ENCODE results near the gene TENT4A.
"Not testable (repeated sequence)": the region's sequence is repeated elsewhere in the genome, so short reads cannot be mapped to it uniquely, and the experiment has no call there.

The TENT4A gene

DNA sequence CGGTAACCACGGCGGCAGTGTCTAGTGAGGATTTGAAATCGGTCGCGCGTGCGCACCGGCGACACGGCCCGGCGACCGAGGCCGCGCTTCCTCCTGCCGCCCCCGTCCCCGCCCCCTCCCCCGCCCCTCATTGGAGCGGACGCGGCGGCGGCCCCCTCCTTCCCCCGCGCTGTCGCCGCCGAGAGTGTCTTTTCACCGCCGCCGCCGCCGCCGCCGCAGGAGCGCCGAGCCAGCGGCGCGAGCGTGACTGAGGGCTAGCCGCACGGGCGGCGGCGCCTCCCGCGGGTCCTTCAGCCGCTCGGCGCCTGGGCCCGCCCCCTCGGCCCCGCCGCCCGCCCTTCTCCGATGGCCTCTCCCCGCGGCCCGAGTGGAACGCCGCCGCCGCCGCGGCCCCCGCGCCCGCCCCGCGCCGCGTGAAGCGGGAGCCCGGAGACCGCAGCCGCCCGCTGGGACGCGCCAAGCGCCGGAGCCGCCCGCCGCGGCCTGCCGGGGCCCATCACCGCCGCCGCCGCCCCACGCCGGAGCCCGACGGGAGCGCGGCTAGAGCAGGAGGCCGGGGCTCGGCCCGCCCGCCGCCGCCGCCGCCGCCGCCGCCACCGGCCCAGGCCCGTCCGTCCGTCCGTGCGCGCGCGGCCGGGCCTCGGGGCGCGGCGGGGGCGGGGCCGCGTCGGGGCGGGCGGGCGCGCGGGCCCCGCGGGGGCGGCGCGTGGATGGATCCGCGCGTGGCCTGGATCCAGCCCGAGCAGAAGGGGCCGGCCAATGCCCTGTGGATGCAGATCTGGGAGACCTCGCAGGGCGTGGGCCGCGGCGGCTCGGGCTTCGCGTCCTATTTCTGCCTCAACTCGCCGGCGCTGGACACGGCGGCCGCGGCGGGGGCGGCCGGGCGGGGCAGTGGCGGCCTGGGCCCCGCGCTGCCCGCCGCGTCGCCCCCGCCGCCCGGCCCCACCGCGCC, at the start of gene TENT4A:
TENT4A (plus strand) TSS at position 159 of the 952 bp plus-strand sequence; CDS start at position 711, 552 bp downstream.
- ChIA-PET CTCF (no interaction called here), POLR2A (interaction anchor here (1.2 to 2.4 kb wide), 3 partner anchors 19 to 80 kb away, joined by 3 to 14 read pairs (median 5); partner anchors contain the start of genes NSUN2 and SRD5A1)
- TF ChIP-seq, protein P1, sequence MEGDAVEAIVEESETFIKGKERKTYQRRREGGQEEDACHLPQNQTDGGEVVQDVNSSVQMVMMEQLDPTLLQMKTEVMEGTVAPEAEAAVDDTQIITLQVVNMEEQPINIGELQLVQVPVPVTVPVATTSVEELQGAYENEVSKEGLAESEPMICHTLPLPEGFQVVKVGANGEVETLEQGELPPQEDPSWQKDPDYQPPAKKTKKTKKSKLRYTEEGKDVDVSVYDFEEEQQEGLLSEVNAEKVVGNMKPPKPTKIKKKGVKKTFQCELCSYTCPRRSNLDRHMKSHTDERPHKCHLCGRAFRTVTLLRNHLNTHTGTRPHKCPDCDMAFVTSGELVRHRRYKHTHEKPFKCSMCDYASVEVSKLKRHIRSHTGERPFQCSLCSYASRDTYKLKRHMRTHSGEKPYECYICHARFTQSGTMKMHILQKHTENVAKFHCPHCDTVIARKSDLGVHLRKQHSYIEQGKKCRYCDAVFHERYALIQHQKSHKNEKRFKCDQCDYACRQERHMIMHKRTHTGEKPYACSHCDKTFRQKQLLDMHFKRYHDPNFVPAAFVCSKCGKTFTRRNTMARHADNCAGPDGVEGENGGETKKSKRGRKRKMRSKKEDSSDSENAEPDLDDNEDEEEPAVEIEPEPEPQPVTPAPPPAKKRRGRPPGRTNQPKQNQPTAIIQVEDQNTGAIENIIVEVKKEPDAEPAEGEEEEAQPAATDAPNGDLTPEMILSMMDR (IDR thresholded peaks at IDR 0.05; ENCODE audit: insufficient read depth, low read length, missing control alignments): no peak
- peak within 1 kb of the TSS; percentile 76 for H3K4me3 ChIP-seq (ENCODE audit: low read depth, low read length)
- no peak for DNase-seq (ENCODE audit: low read depth, low spot score)

DNA sequence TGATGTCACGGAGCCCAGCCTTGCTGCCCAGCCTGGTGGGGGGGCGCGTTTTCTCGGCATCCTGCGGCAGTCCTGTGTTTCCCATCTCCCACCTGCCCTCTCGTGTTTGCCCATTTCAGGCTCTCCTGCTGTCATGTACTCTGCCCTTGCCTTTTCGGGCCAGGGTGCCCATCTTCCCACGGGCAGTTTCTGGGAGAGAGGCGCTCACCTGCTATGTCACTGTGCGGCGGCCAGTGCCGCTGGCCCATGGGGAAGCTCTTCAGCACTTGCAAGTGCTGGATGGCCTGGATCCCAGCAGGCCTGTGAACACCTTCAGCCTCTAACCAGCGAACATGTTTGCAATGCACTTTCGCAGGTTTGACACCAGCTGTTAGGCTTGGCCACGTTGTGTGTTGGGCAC, 46.5 kb upstream of the TENT4A start:
- TF ChIP-seq, protein P1 (IDR thresholded peaks at IDR 0.05; ENCODE audit: insufficient read depth, low read length, missing control alignments): no peak
- ChIA-PET CTCF (no interaction called here), POLR2A (no interaction called here)
- no peak for DNase-seq (ENCODE audit: low read depth, low spot score)
- H3K4me3 ChIP-seq (ENCODE audit: low read depth, low read length): no peak overlapping the region

DNA sequence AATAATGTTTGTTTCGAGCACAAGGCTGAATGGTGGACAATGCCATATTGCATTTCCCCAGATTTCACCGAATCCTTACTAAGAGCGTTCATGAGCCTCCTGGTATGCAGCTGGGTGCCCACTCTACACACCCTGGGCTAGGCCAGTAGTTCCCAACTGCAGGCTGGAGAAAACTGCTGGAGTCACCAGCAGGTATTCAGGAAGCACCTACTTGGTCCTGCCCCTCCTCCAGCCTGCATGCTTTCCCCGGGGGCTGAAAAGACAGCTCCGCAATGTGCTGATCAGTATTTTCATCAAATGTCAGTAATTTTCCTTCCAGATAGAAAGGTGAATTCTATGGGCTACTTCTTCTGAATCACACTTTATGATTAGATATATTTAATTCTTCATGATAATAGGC, 45.6 kb upstream of the TENT4A start:
- POLR2A ChIA-PET: no interaction called here

DNA sequence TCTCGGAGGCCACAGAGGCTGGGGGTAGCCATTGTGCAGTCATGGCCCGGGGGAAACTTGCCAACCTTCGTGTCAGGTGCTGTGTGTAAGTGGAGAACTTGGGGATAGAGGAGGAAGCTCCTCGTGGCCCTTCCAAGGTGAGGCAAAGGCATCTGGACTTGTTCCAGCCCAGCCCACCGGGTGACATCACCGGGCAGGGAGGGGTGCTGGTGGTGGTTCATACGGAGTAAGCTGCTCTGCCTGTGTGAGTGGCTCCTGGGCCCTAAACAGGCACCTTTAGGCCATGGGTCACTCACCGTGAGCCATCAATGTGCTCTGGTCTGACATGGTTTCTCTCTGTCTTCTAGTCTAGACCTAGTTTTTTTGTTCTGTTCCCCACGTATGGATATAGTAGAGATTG, 44.5 kb upstream of the TENT4A start:
- CTCF ChIA-PET: interaction anchor here (1.0 kb wide), 1 partner anchor 10 kb away, joined by 4 read pairs; no protein-coding TSS in a partner anchor

More for the DNA sequence above, 45.6 kb upstream of the TENT4A start:
- no peak overlapping the region for H3K4me3 ChIP-seq (ENCODE audit: low read depth, low read length)
- TF ChIP-seq, protein P1 (IDR thresholded peaks at IDR 0.05; ENCODE audit: insufficient read depth, low read length, missing control alignments): no peak
- DNase-seq (ENCODE audit: low read depth, low spot score): no peak
- CTCF ChIA-PET: no interaction called here

DNA sequence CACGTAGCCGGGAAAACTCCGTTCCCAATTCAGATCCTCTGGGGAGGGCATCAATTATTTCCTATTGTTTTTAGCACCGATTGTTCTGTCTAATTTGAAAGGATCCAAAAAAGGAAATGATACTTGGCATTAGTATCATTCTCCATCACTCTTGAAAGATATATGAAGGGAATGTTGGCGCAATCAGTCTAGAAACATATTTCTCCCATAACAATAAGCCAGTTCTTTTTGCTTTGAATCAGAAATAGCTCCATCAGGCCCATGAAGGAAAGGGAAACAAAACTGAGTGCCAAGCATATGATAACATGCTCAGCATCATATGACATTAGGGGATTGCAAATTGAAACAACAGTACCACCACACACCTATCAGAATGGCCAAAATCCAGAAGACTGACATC, 40.2 kb upstream of the TENT4A start:
- no peak overlapping the region for H3K4me3 ChIP-seq (ENCODE audit: low read depth, low read length)
- ChIA-PET CTCF (no interaction called here), POLR2A (no interaction called here)
- DNase-seq (ENCODE audit: low read depth, low spot score): no peak
- TF ChIP-seq, protein P1 (IDR thresholded peaks at IDR 0.05; ENCODE audit: insufficient read depth, low read length, missing control alignments): no peak

More for the DNA sequence above, 44.5 kb upstream of the TENT4A start:
- H3K4me3 ChIP-seq (ENCODE audit: low read depth, low read length); DNase-seq (ENCODE audit: low read depth, low spot score); POLR2A ChIA-PET: not testable (repeated sequence)

DNA sequence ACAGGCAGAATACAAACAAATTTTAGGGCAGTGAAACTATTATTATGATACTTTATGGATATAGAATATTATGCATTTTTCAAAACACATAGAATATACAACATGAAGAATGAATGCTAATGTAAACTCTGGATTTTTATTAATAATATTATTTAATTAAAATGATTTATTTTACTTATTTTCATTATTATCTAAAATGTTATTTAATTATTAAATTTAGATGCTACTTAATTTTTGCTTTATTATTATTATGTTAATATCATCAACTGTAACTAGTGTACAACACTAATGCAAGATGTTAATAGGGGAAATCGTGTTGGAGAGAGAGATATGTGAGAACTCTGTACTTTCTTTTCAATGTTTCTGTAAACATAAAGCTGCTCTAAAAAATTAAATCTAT, 39.3 kb upstream of the TENT4A start:
- ChIA-PET CTCF (no interaction called here), POLR2A (no interaction called here)
- H3K4me3 ChIP-seq (ENCODE audit: low read depth, low read length): no peak overlapping the region
- TF ChIP-seq, protein P1 (IDR thresholded peaks at IDR 0.05; ENCODE audit: insufficient read depth, low read length, missing control alignments): no peak
- no peak for DNase-seq (ENCODE audit: low read depth, low spot score)
